Fibroblast of lung (primary cell): Measurements from ENCODE around the gene TCERG1L. TPM values are rescaled to one million over a fixed set of nuclear protein-coding genes. Genes with fewer than 3 reads are reported as not detected.

Source experiments
- DNase-seq, 2 donors: peaks; one replicate each; pipeline versions ENCODE4 v3.0.0 to v3.0.0-alpha.2; 2010; ENCODE audit warnings: low read depth in 2 of 2
- H2AFZ ChIP-seq: 2 replicates; pipeline ENCODE4 v1.5.1; 2012; ENCODE audit warnings: low read length, control low read depth, inconsistent platforms
- H3K27ac ChIP-seq: 2 replicates; pipeline ENCODE4 v1.5.1; 2011; ENCODE audit warnings: low read length, control low read depth; ENCODE audit not compliant: insufficient read depth
- H3K27me3 ChIP-seq: 2 replicates; pipeline ENCODE4 v1.5.1; 2011; ENCODE audit warnings: mild to moderate bottlenecking, low read length; ENCODE audit not compliant: control insufficient read depth, insufficient read depth
- H3K36me3 ChIP-seq: 2 replicates; pipeline ENCODE4 v1.5.1; 2011; ENCODE audit warnings: low read length; ENCODE audit not compliant: control insufficient read depth, insufficient read depth
- H3K4me1 ChIP-seq: 2 replicates; pipeline ENCODE4 v1.5.1; 2011; ENCODE audit warnings: low read length; ENCODE audit not compliant: control insufficient read depth, insufficient read depth; ENCODE audit errors: extremely low read depth
- H3K4me2 ChIP-seq: 2 replicates; pipeline ENCODE4 v1.5.1; 2011; ENCODE audit warnings: low read length, control low read depth; ENCODE audit not compliant: insufficient read depth; ENCODE audit errors: extremely low read depth
- H3K4me3 ChIP-seq, 4 experiments: fragments of 200-600 bp in 1 of 4; sonication (generic) in 1 of 4; replicated peaks in 1 of 4; 2 replicates each; pipeline ENCODE4 v1.5.1; 2011 to 2016; ENCODE audit warnings: low read length in 4 of 4, low read depth in 3 of 4, mild to moderate bottlenecking in 3 of 4, control low read depth in 2 of 4, inconsistent platforms in 1 of 4, mixed read lengths in 1 of 4; ENCODE audit not compliant: insufficient read depth in 1 of 4; ENCODE audit errors: control extremely low read depth in 1 of 4
- H3K79me2 ChIP-seq: 2 replicates; pipeline ENCODE4 v1.5.1; 2012; ENCODE audit warnings: mild to moderate bottlenecking, low read length, inconsistent platforms; ENCODE audit not compliant: control insufficient read depth, insufficient read depth
- H3K9ac ChIP-seq: 2 replicates; pipeline ENCODE4 v1.5.1; 2011; ENCODE audit warnings: mild to moderate bottlenecking, low read length, control low read depth; ENCODE audit not compliant: insufficient read depth
- H3K9me3 ChIP-seq: 2 replicates; pipeline ENCODE4 v1.5.1; 2012; ENCODE audit warnings: low read depth, low read length; ENCODE audit not compliant: control insufficient read depth, insufficient read depth
- H4K20me1 ChIP-seq: 2 replicates; pipeline ENCODE4 v1.5.1; 2011; ENCODE audit warnings: low read length; ENCODE audit not compliant: control insufficient read depth, insufficient read depth; ENCODE audit errors: extremely low read depth
- EZH2 ChIP-seq: IDR thresholded peaks from 2 replicates; pipeline ENCODE4 v1.5.1; 2012; ENCODE audit warnings: low read length, control low read depth, mild to moderate bottlenecking; ENCODE audit errors: missing control alignments
- polyA plus RNA-seq, 2 donors: library from polyadenylated mRNA; depleted of rRNA in 1 of 2; stranded (reverse) in 1 of 2; unstranded in 1 of 2; fragments of >200 nt; gene quantifications; 2 replicates each; pipeline ENCODE4 v1.2.1, GENCODE V29; 2011 to 2012; ENCODE audit warnings: missing spikeins in 1 of 2
- total RNA-seq: library from RNA; depleted of rRNA; stranded (reverse); fragments of >200 nt; gene quantifications from 2 replicates; pipeline ENCODE4 v1.2.1, GENCODE V29; 2014
- TF ChIP-seq, protein P1 (sequence below), 2 donors: IDR thresholded peaks in 1 of 2; conservative IDR thresholded peaks in 1 of 2; 1 replicate in 1 of 2; 2 replicates in 1 of 2; pipeline ENCODE4 v1.5.1; 2011 to 2012; ENCODE audit warnings: low read length in 2 of 2, control low read depth in 1 of 2, inconsistent platforms in 1 of 2, low read depth in 1 of 2, mild to moderate bottlenecking in 1 of 2

TCERG1L gene
- total and polyA plus RNA-seq, 2 donors (not counting 1 experiment from before 2014, with no cell fraction given) = 0.02 TPM; not detected in 1

DNA sequence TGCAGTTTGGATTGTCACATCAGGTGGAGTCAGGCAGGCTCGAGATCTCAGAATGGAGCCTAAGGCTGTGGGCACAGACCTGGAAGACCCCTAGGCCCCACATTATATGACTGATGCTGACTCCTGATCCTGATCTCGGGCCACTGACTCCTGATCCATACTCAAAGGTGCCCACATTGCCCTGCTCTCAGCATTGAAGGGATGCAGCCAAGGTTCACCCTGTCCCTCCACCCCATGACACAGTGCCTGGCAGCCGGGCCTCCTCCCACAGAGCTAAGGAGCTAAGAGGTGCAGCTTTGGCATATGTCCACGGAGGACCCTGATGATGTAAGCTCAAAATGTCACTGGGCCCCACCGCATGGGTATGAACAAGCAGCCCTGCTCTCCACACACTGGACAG lies 36.6 kb downstream of the TCERG1L start:
- H3K9me3 ChIP-seq = no peaks in the 10 kb centered on the region
- H3K79me2 ChIP-seq = no peaks in the 10 kb centered on the region
- H3K9ac ChIP-seq = no peak overlapping the region
- no peaks in the 10 kb centered on the region for H4K20me1 ChIP-seq
- no peak overlapping the region for H2AFZ ChIP-seq
- H3K27ac ChIP-seq = no peak overlapping the region
- H3K4me2 ChIP-seq = no peak overlapping the region
- H3K27me3 ChIP-seq = no peaks in the 10 kb centered on the region
- DNase-seq = no peak
- H3K4me3 ChIP-seq = no peak overlapping the region
- no peak for TF ChIP-seq EZH2
- TF ChIP-seq, protein P1, sequence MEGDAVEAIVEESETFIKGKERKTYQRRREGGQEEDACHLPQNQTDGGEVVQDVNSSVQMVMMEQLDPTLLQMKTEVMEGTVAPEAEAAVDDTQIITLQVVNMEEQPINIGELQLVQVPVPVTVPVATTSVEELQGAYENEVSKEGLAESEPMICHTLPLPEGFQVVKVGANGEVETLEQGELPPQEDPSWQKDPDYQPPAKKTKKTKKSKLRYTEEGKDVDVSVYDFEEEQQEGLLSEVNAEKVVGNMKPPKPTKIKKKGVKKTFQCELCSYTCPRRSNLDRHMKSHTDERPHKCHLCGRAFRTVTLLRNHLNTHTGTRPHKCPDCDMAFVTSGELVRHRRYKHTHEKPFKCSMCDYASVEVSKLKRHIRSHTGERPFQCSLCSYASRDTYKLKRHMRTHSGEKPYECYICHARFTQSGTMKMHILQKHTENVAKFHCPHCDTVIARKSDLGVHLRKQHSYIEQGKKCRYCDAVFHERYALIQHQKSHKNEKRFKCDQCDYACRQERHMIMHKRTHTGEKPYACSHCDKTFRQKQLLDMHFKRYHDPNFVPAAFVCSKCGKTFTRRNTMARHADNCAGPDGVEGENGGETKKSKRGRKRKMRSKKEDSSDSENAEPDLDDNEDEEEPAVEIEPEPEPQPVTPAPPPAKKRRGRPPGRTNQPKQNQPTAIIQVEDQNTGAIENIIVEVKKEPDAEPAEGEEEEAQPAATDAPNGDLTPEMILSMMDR (conservative IDR thresholded peaks at IDR 0.05 in 1 of 2, IDR thresholded peaks at IDR 0.05 in 1 of 2; ENCODE audit: low read depth in 1 of 2, low read length in 2 of 2) = no peak
- H3K4me1 ChIP-seq = no peaks in the 10 kb centered on the region
- no peaks in the 10 kb centered on the region for H3K36me3 ChIP-seq

DNA sequence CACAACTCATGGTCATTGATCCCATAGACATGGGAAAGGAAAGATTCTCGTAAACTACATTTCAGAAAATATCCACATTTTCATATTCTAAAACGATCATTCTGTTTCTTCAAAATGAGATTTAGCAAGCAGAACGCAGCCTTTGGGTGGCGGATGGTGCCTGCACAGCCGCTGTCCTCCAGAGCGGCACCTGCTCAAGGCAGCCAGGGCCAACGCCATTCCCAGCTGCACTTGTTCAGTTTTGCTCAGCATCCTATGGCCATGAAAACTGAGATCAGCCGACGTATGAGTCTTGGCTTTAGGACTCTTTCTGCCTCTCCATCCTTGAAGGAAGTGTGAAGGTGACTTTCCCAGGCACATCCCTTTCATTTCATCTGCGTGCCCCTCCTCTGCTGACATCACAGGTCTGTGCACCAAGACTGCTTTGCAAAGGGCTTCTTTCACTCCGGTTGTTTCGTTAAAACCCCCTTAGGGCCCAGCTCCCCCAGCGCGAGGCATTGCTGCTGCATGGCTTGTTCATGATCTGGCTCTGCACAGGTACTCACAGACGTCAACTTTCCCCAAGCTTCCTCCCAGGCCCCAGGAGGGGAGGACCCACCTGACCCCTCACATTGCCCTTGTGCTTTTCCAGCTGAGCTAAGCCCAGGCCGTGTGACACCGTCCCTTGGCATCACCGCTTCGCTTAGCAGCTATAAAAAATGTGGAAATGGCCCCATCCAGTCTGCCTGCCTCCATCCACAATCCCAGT lies 37.2 kb downstream of the TCERG1L start:
- Histone ChIP-seq H2AFZ (no peak overlapping the region), H3K4me3 (no peak overlapping the region), H4K20me1 (no peaks in the 10 kb centered on the region), H3K36me3 (no peaks in the 10 kb centered on the region), H3K27me3 (no peaks in the 10 kb centered on the region), H3K9me3 (no peaks in the 10 kb centered on the region), H3K9ac (no peak overlapping the region), H3K27ac (no peak overlapping the region), H3K4me1 (no peaks in the 10 kb centered on the region), H3K4me2 (no peak overlapping the region), H3K79me2 (no peaks in the 10 kb centered on the region)
- no peak for DNase-seq
- TF ChIP-seq, protein P1 (conservative IDR thresholded peaks at IDR 0.05 in 1 of 2, IDR thresholded peaks at IDR 0.05 in 1 of 2; ENCODE audit: low read depth in 1 of 2, low read length in 2 of 2) = no peak
- TF ChIP-seq EZH2 = no peak

DNA sequence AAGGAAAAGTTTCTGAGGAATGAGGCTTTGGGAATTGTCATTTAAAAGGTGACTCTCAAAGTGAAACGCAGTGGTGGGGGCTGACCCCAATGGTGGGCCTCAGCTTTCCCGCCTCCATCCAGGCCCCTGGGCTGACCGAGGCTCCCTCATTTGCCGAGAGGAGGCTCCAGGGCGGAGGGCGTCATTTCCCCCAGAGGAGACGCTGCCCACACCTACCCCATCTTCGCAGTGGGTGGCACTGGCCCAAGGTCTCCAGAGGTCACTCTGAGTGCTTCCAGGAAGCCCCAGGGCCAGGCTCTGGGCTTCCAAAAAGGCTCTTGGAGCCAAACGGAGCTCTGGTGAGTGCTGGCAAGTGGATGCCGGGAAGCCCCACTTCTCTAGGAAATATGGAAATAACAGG lies 38.0 kb downstream of the TCERG1L start:
- DNase-seq = no peak
- TF ChIP-seq, protein P1 (conservative IDR thresholded peaks at IDR 0.05 in 1 of 2, IDR thresholded peaks at IDR 0.05 in 1 of 2; ENCODE audit: low read depth in 1 of 2, low read length in 2 of 2) = no peak
- TF ChIP-seq EZH2 = no peak
- H3K9me3 ChIP-seq = no peaks in the 10 kb centered on the region
- H3K4me2 ChIP-seq = no peak overlapping the region
- no peak overlapping the region for H2AFZ ChIP-seq
- H3K79me2 ChIP-seq = no peaks in the 10 kb centered on the region
- no peak overlapping the region for H3K4me3 ChIP-seq
- H3K27ac ChIP-seq = no peak overlapping the region
- no peaks in the 10 kb centered on the region for H3K36me3 ChIP-seq
- H3K27me3 ChIP-seq = no peaks in the 10 kb centered on the region
- H3K4me1 ChIP-seq = no peaks in the 10 kb centered on the region
- H3K9ac ChIP-seq = no peak overlapping the region
- H4K20me1 ChIP-seq = no peaks in the 10 kb centered on the region
